GM12878 (cell line): ENCODE measurements around the gene KIF14.

ENCODE experiments used
- HDGF ChIP-seq: fragments of 450-650 bp; IDR thresholded peaks from 2 replicates; pipeline ENCODE4 v1.6.1; 2016; ENCODE audit warnings: antibody characterized with exemption
- NR2C2 ChIP-seq: IDR thresholded peaks from 2 replicates; pipeline ENCODE4 v1.6.1; 2011; ENCODE audit warnings: borderline replicate concordance, low read depth; ENCODE audit not compliant: control insufficient read depth, insufficient read length
- ZNF384 ChIP-seq: IDR thresholded peaks from 2 replicates; pipeline ENCODE4 v1.6.1; 2012; ENCODE audit warnings: low read depth, mild to moderate bottlenecking, low read length, improper control_type of control experiment, borderline replicate concordance
- ZZZ3 ChIP-seq: IDR thresholded peaks from 2 replicates; pipeline ENCODE4 v1.6.1; 2011; ENCODE audit warnings: low read depth; ENCODE audit not compliant: control insufficient read depth, insufficient read length

DNA sequence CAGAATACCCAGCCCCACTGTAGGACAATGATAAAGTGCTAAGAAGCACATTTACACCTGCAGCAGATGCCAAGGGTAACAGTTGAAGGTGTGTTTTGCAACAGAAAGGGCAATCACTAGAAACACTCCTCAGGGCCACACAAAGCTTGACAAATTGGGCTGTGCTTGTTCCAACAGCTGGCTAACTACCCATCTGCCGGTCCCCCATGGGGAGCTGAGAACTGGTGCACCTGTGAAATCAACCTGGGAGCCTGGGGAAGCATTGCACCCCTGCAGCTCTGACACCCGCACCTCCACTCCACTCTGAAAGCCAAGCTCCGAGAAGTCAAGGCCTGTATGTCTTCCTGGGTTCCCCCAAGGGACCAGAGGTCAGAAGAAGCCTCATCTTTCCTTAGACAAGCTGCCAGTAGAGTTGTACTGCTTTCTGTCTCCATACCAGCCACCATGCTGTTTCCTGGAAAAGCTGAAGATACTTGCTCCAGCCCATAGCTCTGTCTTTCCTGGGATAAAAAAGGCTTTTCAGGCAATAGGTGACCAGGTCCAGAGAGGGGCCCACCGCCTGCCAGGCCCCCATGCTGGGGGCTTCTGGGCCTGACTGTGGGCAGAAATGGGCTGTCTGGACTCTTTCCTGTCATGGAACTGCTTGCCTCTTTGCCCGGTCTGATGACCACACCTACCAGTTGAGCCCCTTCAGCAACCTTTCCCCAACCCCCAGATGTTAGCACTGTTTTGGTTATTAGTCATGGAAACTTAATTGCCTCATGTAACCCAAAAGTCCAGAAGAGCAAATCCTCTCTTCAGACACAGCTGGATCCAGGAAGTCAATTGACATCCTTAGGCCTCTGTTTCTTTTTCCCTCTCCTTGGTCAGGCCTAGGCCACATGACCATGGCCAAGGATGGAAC lies 93.6 kb downstream of the KIF14 start:
- TF ChIP-seq NR2C2: no peak
- TF ChIP-seq ZNF384: no peak
- TF ChIP-seq HDGF: no peak
- TF ChIP-seq ZZZ3: no peak
